Liver (tissue), 9 donors: ENCODE measurements around the gene TMEM127. TPM values are rescaled to one million over a fixed set of nuclear protein-coding genes. Genes with fewer than 3 reads are reported as not detected.

Experiments
- DNase-seq: peaks from one replicate; pipeline ENCODE4 v3.0.0-alpha.2; 2017; ENCODE audit warnings: low spot score
- H3K27ac ChIP-seq, 2 donors: one replicate each; pipeline ENCODE4 v1.7.0; 2013; ENCODE audit warnings: inconsistent platforms in 2 of 2, low read length in 2 of 2, control low read depth in 1 of 2, low read depth in 1 of 2, mild to moderate bottlenecking in 1 of 2
- H3K27me3 ChIP-seq, 4 donors: one replicate each; pipeline versions ENCODE4 v1.6.1 to v1.7.0; 2013; ENCODE audit warnings: low read length in 3 of 4, inconsistent platforms in 1 of 4, mild to moderate bottlenecking in 1 of 4, moderate library complexity in 1 of 4; ENCODE audit not compliant: control insufficient read depth in 4 of 4, insufficient read depth in 4 of 4
- H3K36me3 ChIP-seq, 4 donors: one replicate each; pipeline versions ENCODE4 v1.6.1 to v1.7.0; 2013; ENCODE audit warnings: low read length in 3 of 4, mild to moderate bottlenecking in 3 of 4, low read depth in 1 of 4, moderate library complexity in 1 of 4; ENCODE audit not compliant: control insufficient read depth in 4 of 4, insufficient read depth in 3 of 4
- H3K4me1 ChIP-seq, 4 donors: one replicate each; pipeline versions ENCODE4 v1.6.1 to v1.7.0; 2013; ENCODE audit warnings: low read length in 3 of 4, mild to moderate bottlenecking in 3 of 4, moderate library complexity in 1 of 4; ENCODE audit not compliant: control insufficient read depth in 4 of 4, insufficient read depth in 4 of 4
- H3K4me3 ChIP-seq, 3 donors: one replicate each; pipeline versions ENCODE4 v1.6.1 to v1.7.0; 2013; ENCODE audit warnings: low read length in 3 of 3, control low read depth in 1 of 3, low read depth in 1 of 3, mild to moderate bottlenecking in 1 of 3
- H3K9ac ChIP-seq, 2 donors: one replicate each; pipeline ENCODE4 v1.7.0; 2013; ENCODE audit warnings: low read length in 2 of 2, mild to moderate bottlenecking in 2 of 2, moderate library complexity in 2 of 2, control low read depth in 1 of 2, low read depth in 1 of 2
- H3K9me3 ChIP-seq, 4 donors: one replicate each; pipeline versions ENCODE4 v1.6.1 to v1.7.0; 2013; ENCODE audit warnings: low read length in 3 of 4; ENCODE audit not compliant: control insufficient read depth in 4 of 4
- FOXA1 ChIP-seq: IDR thresholded peaks from 2 replicates; pipeline ENCODE4 v1.6.1; 2016; ENCODE audit warnings: antibody characterized with exemption
- NR2F2 ChIP-seq: IDR thresholded peaks from 2 replicates; pipeline ENCODE4 v1.6.1; 2016; ENCODE audit warnings: antibody characterized with exemption
- RAD21 ChIP-seq, 2 donors: IDR thresholded peaks; 2 replicates each; pipeline ENCODE4 v1.6.1; 2016; ENCODE audit warnings: antibody characterized with exemption in 2 of 2, mild to moderate bottlenecking in 2 of 2
- YY1 ChIP-seq: IDR thresholded peaks from 2 replicates; pipeline ENCODE4 v1.6.1; 2016; ENCODE audit warnings: antibody characterized with exemption, mild to moderate bottlenecking
- WGBS: extraction: QIAGEN DNeasy Blood & Tissue Kit; methylation state at CpG from one replicate; pipeline ENCODE4 v1.1.7; 2013; 5-methylcytosine and 5-hydroxymethylcytosine counted together
- polyA plus RNA-seq, 2 donors: library from polyadenylated mRNA; stranded (reverse) in 1 of 2; unstranded in 1 of 2; fragments of 200-250 nt in 1 of 2; fragments of >200 nt in 1 of 2; fragmentation: Nextera tagmentation in 1 of 2; extraction: Ambion mirVana in 1 of 2; gene quantifications; one replicate each; pipeline versions ENCODE4 v1.2.1 to v1.2.3, GENCODE V29; 2013 to 2015
- total RNA-seq, 2 donors: library from RNA; depleted of rRNA; stranded (reverse); fragments of >200 nt; gene quantifications; one replicate each; pipeline ENCODE4 v1.2.3, GENCODE V29; 2014
- TF ChIP-seq, protein P1 (sequence below): IDR thresholded peaks from 2 replicates; pipeline ENCODE4 v1.6.1; 2016; ENCODE audit warnings: antibody characterized with exemption
- TF ChIP-seq, protein P2 (sequence below): IDR thresholded peaks from 2 replicates; pipeline ENCODE4 v1.6.1; 2016; ENCODE audit warnings: antibody characterized with exemption, mild to moderate bottlenecking
- TF ChIP-seq, protein P3 (sequence below): fragments of 150-350 bp; IDR thresholded peaks from 2 replicates; pipeline ENCODE4 v1.5.1; 2017; ENCODE audit warnings: improper control_type of control experiment, low read depth, low read length; ENCODE audit not compliant: missing input control
- donor health status: healthy.
- donor health status: healthy.
- donor health status: healthy.
- donor health status: healthy.
- donor health status: healthy.

TMEM127 gene
- total and polyA plus RNA-seq, 4 donors, result 11.2 to 27.5 (median 18.4) TPM

DNA sequence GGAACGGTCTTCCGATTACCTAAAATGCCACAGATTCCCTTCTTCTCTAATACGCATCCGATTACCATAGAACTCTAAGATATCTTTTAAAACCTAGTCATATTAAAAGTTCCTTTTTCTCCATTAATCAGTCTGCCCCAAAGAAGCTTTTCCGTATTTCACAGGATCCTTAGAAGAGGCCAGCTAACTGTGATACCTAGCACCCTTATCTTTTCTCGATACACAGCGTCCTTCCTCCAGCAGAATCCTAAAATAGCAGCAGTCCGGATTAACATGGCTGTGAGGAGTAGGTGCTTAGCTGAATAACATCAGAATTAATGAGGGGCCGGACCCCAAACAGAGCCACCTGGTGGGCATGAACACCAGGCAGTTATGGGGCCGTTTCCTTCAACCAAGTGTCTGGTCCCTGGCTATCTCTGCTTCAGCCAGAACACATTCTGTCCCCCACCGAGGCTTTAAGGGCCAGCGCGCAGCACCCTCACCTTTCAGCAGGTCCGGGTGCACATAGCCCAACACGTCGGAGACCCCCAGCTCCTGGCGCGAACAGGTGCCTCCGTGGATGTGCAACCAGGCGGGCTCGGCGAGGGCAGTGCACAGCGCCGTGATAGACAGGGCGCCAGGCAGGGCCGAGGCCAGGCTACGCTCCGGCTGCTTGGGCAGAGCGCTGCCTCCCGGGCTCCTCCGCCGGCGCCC is 995 bp downstream of the TMEM127 start:
- TF ChIP-seq, protein P1, sequence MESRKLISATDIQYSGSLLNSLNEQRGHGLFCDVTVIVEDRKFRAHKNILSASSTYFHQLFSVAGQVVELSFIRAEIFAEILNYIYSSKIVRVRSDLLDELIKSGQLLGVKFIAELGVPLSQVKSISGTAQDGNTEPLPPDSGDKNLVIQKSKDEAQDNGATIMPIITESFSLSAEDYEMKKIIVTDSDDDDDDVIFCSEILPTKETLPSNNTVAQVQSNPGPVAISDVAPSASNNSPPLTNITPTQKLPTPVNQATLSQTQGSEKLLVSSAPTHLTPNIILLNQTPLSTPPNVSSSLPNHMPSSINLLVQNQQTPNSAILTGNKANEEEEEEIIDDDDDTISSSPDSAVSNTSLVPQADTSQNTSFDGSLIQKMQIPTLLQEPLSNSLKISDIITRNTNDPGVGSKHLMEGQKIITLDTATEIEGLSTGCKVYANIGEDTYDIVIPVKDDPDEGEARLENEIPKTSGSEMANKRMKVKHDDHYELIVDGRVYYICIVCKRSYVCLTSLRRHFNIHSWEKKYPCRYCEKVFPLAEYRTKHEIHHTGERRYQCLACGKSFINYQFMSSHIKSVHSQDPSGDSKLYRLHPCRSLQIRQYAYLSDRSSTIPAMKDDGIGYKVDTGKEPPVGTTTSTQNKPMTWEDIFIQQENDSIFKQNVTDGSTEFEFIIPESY, result no peak
- TF ChIP-seq RAD21 (IDR thresholded peaks at IDR 0.05), result peak; percentile 29 to 52
- peak overlapping the region; percentile 81 to 95 for H3K27ac ChIP-seq
- 16% methylated on average over 33 of the region's 33 CpGs for WGBS
- H3K36me3 ChIP-seq, result peaks cover 6 to 15% (median 14%) of the 10 kb centered on the region in 4 donors
- DNase-seq, result peak; percentile 46
- peak overlapping the region; percentile 66 to 87 (median 83) for H3K4me3 ChIP-seq
- no peaks in the 10 kb centered on the region for H3K9me3 ChIP-seq
- peak overlapping the region; percentile 42 to 82 for H3K9ac ChIP-seq
- peaks cover 14 to 58% (median 50%) of the 10 kb centered on the region in 4 donors for H3K4me1 ChIP-seq
- no peaks in the 10 kb centered on the region for H3K27me3 ChIP-seq

DNA sequence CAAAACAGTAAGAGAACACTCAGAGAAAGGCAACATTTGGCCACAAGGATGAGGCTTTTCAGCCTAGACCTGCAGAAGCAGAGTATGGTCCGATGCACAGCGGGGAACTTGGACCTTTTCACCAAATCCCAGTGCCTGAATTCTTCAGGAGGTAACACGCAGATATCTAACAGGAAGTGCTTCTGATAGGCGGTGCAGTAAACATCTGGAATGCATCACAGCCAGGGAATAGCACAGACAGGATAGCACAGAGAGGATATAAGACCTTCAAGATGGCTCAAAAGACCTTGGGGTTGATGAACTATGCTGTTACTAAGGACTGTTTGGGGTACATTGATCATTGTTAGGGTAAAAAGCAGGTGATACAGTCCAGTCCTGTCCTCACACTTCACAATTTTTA is 1.7 kb downstream of the TMEM127 start:
- TF ChIP-seq, protein P2, sequence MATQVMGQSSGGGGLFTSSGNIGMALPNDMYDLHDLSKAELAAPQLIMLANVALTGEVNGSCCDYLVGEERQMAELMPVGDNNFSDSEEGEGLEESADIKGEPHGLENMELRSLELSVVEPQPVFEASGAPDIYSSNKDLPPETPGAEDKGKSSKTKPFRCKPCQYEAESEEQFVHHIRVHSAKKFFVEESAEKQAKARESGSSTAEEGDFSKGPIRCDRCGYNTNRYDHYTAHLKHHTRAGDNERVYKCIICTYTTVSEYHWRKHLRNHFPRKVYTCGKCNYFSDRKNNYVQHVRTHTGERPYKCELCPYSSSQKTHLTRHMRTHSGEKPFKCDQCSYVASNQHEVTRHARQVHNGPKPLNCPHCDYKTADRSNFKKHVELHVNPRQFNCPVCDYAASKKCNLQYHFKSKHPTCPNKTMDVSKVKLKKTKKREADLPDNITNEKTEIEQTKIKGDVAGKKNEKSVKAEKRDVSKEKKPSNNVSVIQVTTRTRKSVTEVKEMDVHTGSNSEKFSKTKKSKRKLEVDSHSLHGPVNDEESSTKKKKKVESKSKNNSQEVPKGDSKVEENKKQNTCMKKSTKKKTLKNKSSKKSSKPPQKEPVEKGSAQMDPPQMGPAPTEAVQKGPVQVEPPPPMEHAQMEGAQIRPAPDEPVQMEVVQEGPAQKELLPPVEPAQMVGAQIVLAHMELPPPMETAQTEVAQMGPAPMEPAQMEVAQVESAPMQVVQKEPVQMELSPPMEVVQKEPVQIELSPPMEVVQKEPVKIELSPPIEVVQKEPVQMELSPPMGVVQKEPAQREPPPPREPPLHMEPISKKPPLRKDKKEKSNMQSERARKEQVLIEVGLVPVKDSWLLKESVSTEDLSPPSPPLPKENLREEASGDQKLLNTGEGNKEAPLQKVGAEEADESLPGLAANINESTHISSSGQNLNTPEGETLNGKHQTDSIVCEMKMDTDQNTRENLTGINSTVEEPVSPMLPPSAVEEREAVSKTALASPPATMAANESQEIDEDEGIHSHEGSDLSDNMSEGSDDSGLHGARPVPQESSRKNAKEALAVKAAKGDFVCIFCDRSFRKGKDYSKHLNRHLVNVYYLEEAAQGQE, result no peak
- TF ChIP-seq RAD21 (IDR thresholded peaks at IDR 0.05) (no peak), YY1 (no peak), NR2F2 (no peak), FOXA1 (no peak)
- TF ChIP-seq, protein P1, result no peak
- TF ChIP-seq, protein P3, sequence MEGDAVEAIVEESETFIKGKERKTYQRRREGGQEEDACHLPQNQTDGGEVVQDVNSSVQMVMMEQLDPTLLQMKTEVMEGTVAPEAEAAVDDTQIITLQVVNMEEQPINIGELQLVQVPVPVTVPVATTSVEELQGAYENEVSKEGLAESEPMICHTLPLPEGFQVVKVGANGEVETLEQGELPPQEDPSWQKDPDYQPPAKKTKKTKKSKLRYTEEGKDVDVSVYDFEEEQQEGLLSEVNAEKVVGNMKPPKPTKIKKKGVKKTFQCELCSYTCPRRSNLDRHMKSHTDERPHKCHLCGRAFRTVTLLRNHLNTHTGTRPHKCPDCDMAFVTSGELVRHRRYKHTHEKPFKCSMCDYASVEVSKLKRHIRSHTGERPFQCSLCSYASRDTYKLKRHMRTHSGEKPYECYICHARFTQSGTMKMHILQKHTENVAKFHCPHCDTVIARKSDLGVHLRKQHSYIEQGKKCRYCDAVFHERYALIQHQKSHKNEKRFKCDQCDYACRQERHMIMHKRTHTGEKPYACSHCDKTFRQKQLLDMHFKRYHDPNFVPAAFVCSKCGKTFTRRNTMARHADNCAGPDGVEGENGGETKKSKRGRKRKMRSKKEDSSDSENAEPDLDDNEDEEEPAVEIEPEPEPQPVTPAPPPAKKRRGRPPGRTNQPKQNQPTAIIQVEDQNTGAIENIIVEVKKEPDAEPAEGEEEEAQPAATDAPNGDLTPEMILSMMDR, result no peak
- Histone ChIP-seq H3K36me3 (peaks cover 8 to 12% (median 10%) of the 10 kb centered on the region in 4 donors), H3K9me3 (no peaks in the 10 kb centered on the region), H3K27ac (peak overlapping the region; percentile 17 to 95), H3K9ac (no peak overlapping the region), H3K27me3 (no peaks in the 10 kb centered on the region), H3K4me1 (peaks cover 17 to 65% (median 57%) of the 10 kb centered on the region in 4 donors), H3K4me3 (peak overlapping the region in 1 of 3 donors; percentile 87)
- DNase-seq, result no peak
- WGBS, result 72% methylated on average over 4 of the region's 4 CpGs
